GM21526 (cell line): ENCODE results near the gene IFITM2.
"Not testable (repeated sequence)": the region's sequence is repeated elsewhere in the genome, so short reads cannot be mapped to it uniquely, and the experiment has no call there.

Experiments
- ATAC-seq: cut with Tn5 transposase; IDR thresholded peaks from one replicate; pipeline ENCODE4 v1.9.1; 2021; ENCODE audit warnings: moderate library complexity; ENCODE audit not compliant: unreplicated experiment, low FRiP score

Gene IFITM2

GRCh38 chr11:280706-281485 is 26.7 kb upstream of the IFITM2 start:
- no peak for ATAC-seq

- ATAC-seq, result no peak
Measured at GRCh38 chr11:281486-282161, 26.0 kb upstream of the IFITM2 start.

GRCh38 chr11:282171-282570 is 25.4 kb upstream of the IFITM2 start:
- ATAC-seq, result no peak

GRCh38 chr11:282630-283360 is 24.8 kb upstream of the IFITM2 start:
- ATAC-seq, result no peak

GRCh38 chr11:283405-284104 is 24.1 kb upstream of the IFITM2 start:
- ATAC-seq, result no peak

GRCh38 chr11:284105-285020 is 23.3 kb upstream of the IFITM2 start:
- no peak for ATAC-seq

- ATAC-seq, result no peak
Measured at GRCh38 chr11:285021-285893, 22.4 kb upstream of the IFITM2 start.

- ATAC-seq, result no peak
Measured at GRCh38 chr11:285894-286220, 21.8 kb upstream of the IFITM2 start.

- not testable (repeated sequence) for ATAC-seq
Measured at GRCh38 chr11:286977-287820, 20.4 kb upstream of the IFITM2 start.

GRCh38 chr11:287821-288477 is 19.7 kb upstream of the IFITM2 start:
- ATAC-seq, result no peak

GRCh38 chr11:288478-289397 is 18.9 kb upstream of the IFITM2 start, which contains the start of gene PGGHG:
TSS of gene PGGHG (plus strand) at chr11:289126. CDS start at chr11:289817, 691 bp downstream.
- no peak for ATAC-seq

- ATAC-seq, result no peak
Measured at GRCh38 chr11:289398-289711, 18.3 kb upstream of the IFITM2 start.

GRCh38 chr11:289712-290620 is 17.6 kb upstream of the IFITM2 start:
- no peak for ATAC-seq

GRCh38 chr11:290621-291231 is 16.9 kb upstream of the IFITM2 start:
- ATAC-seq, result no peak
